GM18517 (cell line): ENCODE results near the gene IL6R.

Experiments used
- ATAC-seq: cut with Tn5 transposase; IDR thresholded peaks from one replicate; pipeline ENCODE4 v1.9.1; 2021; ENCODE audit warnings: mild to moderate bottlenecking, moderate library complexity; ENCODE audit not compliant: unreplicated experiment

IL6R gene

GRCh38 chr1:154423988-154424326 lies 18.8 kb downstream of the IL6R start:
- ATAC-seq, result no peak

- no peak for ATAC-seq
Observed at GRCh38 chr1:154425172-154425571, 20.0 kb downstream of the IL6R start.

- ATAC-seq, result no peak
Observed at GRCh38 chr1:154427173-154428139, 22.3 kb downstream of the IL6R start.

GRCh38 chr1:154429118-154429517 lies 24.0 kb downstream of the IL6R start:
- no peak for ATAC-seq

GRCh38 chr1:154429841-154430611 lies 24.9 kb downstream of the IL6R start:
- no peak for ATAC-seq

GRCh38 chr1:154430903-154431302 lies 25.8 kb downstream of the IL6R start:
- no peak for ATAC-seq

GRCh38 chr1:154431586-154432373 lies 26.6 kb downstream of the IL6R start:
- ATAC-seq, result no peak

GRCh38 chr1:154433161-154433764 lies 28.1 kb downstream of the IL6R start:
- no peak for ATAC-seq

- ATAC-seq, result no peak
Observed at GRCh38 chr1:154434346-154435085, 29.4 kb downstream of the IL6R start.

- ATAC-seq, result no peak
Observed at GRCh38 chr1:154435599-154436200, 30.6 kb downstream of the IL6R start.

GRCh38 chr1:154436433-154436832 lies 31.3 kb downstream of the IL6R start:
- no peak for ATAC-seq

GRCh38 chr1:154440036-154440804 lies 35.1 kb downstream of the IL6R start:
- no peak for ATAC-seq

- no peak for ATAC-seq
Observed at GRCh38 chr1:154441241-154441888, 36.2 kb downstream of the IL6R start.

- ATAC-seq, result no peak
Observed at GRCh38 chr1:154442006-154442740, 37.0 kb downstream of the IL6R start.

GRCh38 chr1:154443274-154444013 lies 38.3 kb downstream of the IL6R start:
- no peak for ATAC-seq

GRCh38 chr1:154445040-154445472 lies 39.9 kb downstream of the IL6R start:
- no peak for ATAC-seq

- no peak for ATAC-seq
Observed at GRCh38 chr1:154446292-154446691, 41.1 kb downstream of the IL6R start.
